T-helper 2 cell treated with Interferon-gamma antibody and Interleukin-4, amounts not matched to agents 5 μg/mL and 100 μg/mL, for 36 hours (primary cell): ENCODE results near the gene HRK.

Experiments
- DNase-seq: peaks from one replicate; pipeline ENCODE4 v3.0.0; 2021; ENCODE audit warnings: low spot score
- H3K27ac Mint-ChIP-seq: one replicate; pipeline ENCODE4 v1.8.0; 2021; ENCODE audit warnings: mild to moderate bottlenecking, mixed read lengths
- H3K27me3 Mint-ChIP-seq: one replicate; pipeline ENCODE4 v1.8.0; 2021; ENCODE audit warnings: low read depth, mixed read lengths
- H3K36me3 Mint-ChIP-seq: one replicate; pipeline ENCODE4 v1.8.0; 2021; ENCODE audit warnings: low read depth, mixed read lengths
- H3K4me1 Mint-ChIP-seq: one replicate; pipeline ENCODE4 v1.8.0; 2021; ENCODE audit warnings: low read depth, mixed read lengths
- H3K4me3 Mint-ChIP-seq: one replicate; pipeline ENCODE4 v1.8.0; 2022; ENCODE audit warnings: mild to moderate bottlenecking, moderate library complexity, mixed read lengths
- H3K9me3 Mint-ChIP-seq: one replicate; pipeline ENCODE4 v1.8.0; 2021; ENCODE audit warnings: mixed read lengths

HRK gene

GRCh38 chr12:116887897-116888296, 6.7 kb upstream of the HRK start:
- Mint-ChIP-seq H3K27ac (no peak overlapping the region), H3K27me3 (peaks cover 44% of the 10 kb centered on the region), H3K4me1 (no peaks in the 10 kb centered on the region), H3K9me3 (no peaks in the 10 kb centered on the region), H3K36me3 (no peaks in the 10 kb centered on the region), H3K4me3 (no peak overlapping the region)
- DNase-seq = no peak

- Mint-ChIP-seq H3K27ac (no peak overlapping the region), H3K9me3 (no peaks in the 10 kb centered on the region), H3K36me3 (no peaks in the 10 kb centered on the region)
Observed at GRCh38 chr12:116887244-116887643, 6.0 kb upstream of the HRK start.

GRCh38 chr12:116885491-116885890, 4.2 kb upstream of the HRK start:
- H3K9me3 Mint-ChIP-seq = no peaks in the 10 kb centered on the region
- H3K36me3 Mint-ChIP-seq = no peaks in the 10 kb centered on the region
- no peak overlapping the region for H3K4me3 Mint-ChIP-seq
- DNase-seq = no peak
- peaks cover 59% of the 10 kb centered on the region for H3K27me3 Mint-ChIP-seq
- H3K27ac Mint-ChIP-seq = no peak overlapping the region
- peaks cover 4% of the 10 kb centered on the region for H3K4me1 Mint-ChIP-seq

More at GRCh38 chr12:116887244-116887643, 6.0 kb upstream of the HRK start:
- Mint-ChIP-seq H3K27me3 (peaks cover 51% of the 10 kb centered on the region), H3K4me1 (no peaks in the 10 kb centered on the region), H3K4me3 (no peak overlapping the region)
- DNase-seq = no peak

- Mint-ChIP-seq H3K4me3 (no peak overlapping the region), H3K27ac (no peak overlapping the region), H3K4me1 (peaks cover 9% of the 10 kb centered on the region), H3K9me3 (no peaks in the 10 kb centered on the region), H3K27me3 (peaks cover 65% of the 10 kb centered on the region), H3K36me3 (no peaks in the 10 kb centered on the region)
- DNase-seq = no peak
Observed at GRCh38 chr12:116884871-116885270, 3.6 kb upstream of the HRK start.

GRCh38 chr12:116882742-116883141, 1.5 kb upstream of the HRK start:
- DNase-seq = no peak
- Mint-ChIP-seq H3K4me3 (no peak overlapping the region), H3K4me1 (peaks cover 14% of the 10 kb centered on the region), H3K9me3 (no peaks in the 10 kb centered on the region), H3K36me3 (no peaks in the 10 kb centered on the region), H3K27ac (no peak overlapping the region), H3K27me3 (peaks cover 84% of the 10 kb centered on the region)

GRCh38 chr12:116881877-116882507, 751 bp upstream of the HRK start:
- H3K9me3 Mint-ChIP-seq = no peaks in the 10 kb centered on the region
- H3K4me3 Mint-ChIP-seq = no peak overlapping the region
- peaks cover 14% of the 10 kb centered on the region for H3K4me1 Mint-ChIP-seq
- H3K36me3 Mint-ChIP-seq = no peaks in the 10 kb centered on the region
- no peak for DNase-seq
- H3K27me3 Mint-ChIP-seq = peaks cover 81% of the 10 kb centered on the region
- H3K27ac Mint-ChIP-seq = peak overlapping the region; percentile 52

GRCh38 chr12:116880817-116881324, 370 bp downstream of the HRK start:
- no peaks in the 10 kb centered on the region for H3K36me3 Mint-ChIP-seq
- DNase-seq = peak; percentile 17
- H3K27ac Mint-ChIP-seq = peak overlapping the region; percentile 47
- H3K27me3 Mint-ChIP-seq = peaks cover 87% of the 10 kb centered on the region
- peaks cover 14% of the 10 kb centered on the region for H3K4me1 Mint-ChIP-seq
- peak overlapping the region; percentile 67 for H3K4me3 Mint-ChIP-seq
- H3K9me3 Mint-ChIP-seq = no peaks in the 10 kb centered on the region

- peak overlapping the region; percentile 47 for H3K27ac Mint-ChIP-seq
- peaks cover 86% of the 10 kb centered on the region for H3K27me3 Mint-ChIP-seq
- H3K9me3 Mint-ChIP-seq = no peaks in the 10 kb centered on the region
- no peak for DNase-seq
- H3K4me3 Mint-ChIP-seq = peak overlapping the region; percentile 67
- H3K36me3 Mint-ChIP-seq = no peaks in the 10 kb centered on the region
- H3K4me1 Mint-ChIP-seq = peaks cover 14% of the 10 kb centered on the region
Observed at GRCh38 chr12:116880213-116880816, 926 bp downstream of the HRK start.

- Mint-ChIP-seq H3K9me3 (no peaks in the 10 kb centered on the region), H3K27ac (no peak overlapping the region), H3K27me3 (peaks cover 85% of the 10 kb centered on the region), H3K36me3 (no peaks in the 10 kb centered on the region), H3K4me1 (peaks cover 14% of the 10 kb centered on the region), H3K4me3 (peak overlapping the region; percentile 59)
- DNase-seq = no peak
Observed at GRCh38 chr12:116879509-116880212, 1.6 kb downstream of the HRK start.

- H3K4me1 Mint-ChIP-seq = peaks cover 14% of the 10 kb centered on the region
- no peaks in the 10 kb centered on the region for H3K9me3 Mint-ChIP-seq
- no peaks in the 10 kb centered on the region for H3K36me3 Mint-ChIP-seq
- H3K27ac Mint-ChIP-seq = no peak overlapping the region
- DNase-seq = no peak
- H3K4me3 Mint-ChIP-seq = peak overlapping the region; percentile 59
- H3K27me3 Mint-ChIP-seq = peaks cover 82% of the 10 kb centered on the region
Observed at GRCh38 chr12:116878567-116879508, 2.4 kb downstream of the HRK start.

GRCh38 chr12:116876151-116876869, 4.9 kb downstream of the HRK start:
- Mint-ChIP-seq H3K4me1 (peaks cover 12% of the 10 kb centered on the region), H3K36me3 (no peaks in the 10 kb centered on the region), H3K27ac (no peak overlapping the region), H3K9me3 (no peaks in the 10 kb centered on the region), H3K27me3 (peaks cover 59% of the 10 kb centered on the region), H3K4me3 (no peak overlapping the region)
- no peak for DNase-seq

- Mint-ChIP-seq H3K36me3 (no peaks in the 10 kb centered on the region), H3K4me1 (peaks cover 4% of the 10 kb centered on the region), H3K9me3 (no peaks in the 10 kb centered on the region), H3K27me3 (peaks cover 47% of the 10 kb centered on the region), H3K27ac (no peak overlapping the region), H3K4me3 (no peak overlapping the region)
- no peak for DNase-seq
Observed at GRCh38 chr12:116874324-116874995, 6.8 kb downstream of the HRK start.
